ENCODE data around the gene RIIAD1.

Gene RIIAD1

DNA sequence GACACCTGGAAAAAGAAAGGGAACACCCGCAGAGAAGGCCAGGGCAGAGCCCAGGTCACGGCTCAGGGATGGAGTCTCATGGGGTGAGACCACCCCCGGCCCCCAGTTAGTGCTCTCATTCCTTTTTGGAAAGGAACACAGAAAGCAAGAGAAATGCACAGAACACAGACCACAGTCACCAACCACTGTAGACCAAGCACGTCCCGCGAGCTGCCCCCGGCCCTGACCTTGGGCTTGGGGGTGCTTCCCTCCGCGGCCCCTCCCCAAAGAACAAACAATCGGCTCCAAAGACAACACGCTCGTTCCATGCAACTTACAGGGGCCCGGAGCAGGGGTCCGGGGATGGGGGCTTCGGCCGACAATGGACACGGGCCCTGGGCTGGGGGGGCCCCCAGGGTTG is 17.5 kb upstream of the RIIAD1 start:
- no peak for TF ChIP-seq CTCF (IDR thresholded peaks at IDR 0.05; ENCODE audit: control insufficient read depth, insufficient read depth, low read depth, low read length, missing control alignments)
- DNase-seq (ENCODE audit: low read depth) = no peak
- no peak overlapping the region for H3K4me3 ChIP-seq (ENCODE audit: control insufficient read depth, low read depth, low read length)

GRCh38 chr1:151704246-151704645 is 17.1 kb upstream of the RIIAD1 start:
- TF ChIP-seq CTCF (IDR thresholded peaks at IDR 0.05; ENCODE audit: control insufficient read depth, insufficient read depth, low read depth, low read length, missing control alignments) = no peak
- no peak for DNase-seq (ENCODE audit: low read depth)
- H3K4me3 ChIP-seq (ENCODE audit: control insufficient read depth, low read depth, low read length) = no peak overlapping the region

GRCh38 chr1:151705146-151705545 is 16.2 kb upstream of the RIIAD1 start:
- no peak for TF ChIP-seq CTCF (IDR thresholded peaks at IDR 0.05; ENCODE audit: control insufficient read depth, insufficient read depth, low read depth, low read length, missing control alignments)
- DNase-seq (ENCODE audit: low read depth) = no peak

GRCh38 chr1:151705753-151706463 is 15.4 kb upstream of the RIIAD1 start:
- H3K4me3 ChIP-seq (ENCODE audit: control insufficient read depth, low read depth, low read length) = no peak overlapping the region
- TF ChIP-seq CTCF (IDR thresholded peaks at IDR 0.05; ENCODE audit: control insufficient read depth, insufficient read depth, low read depth, low read length, missing control alignments) = no peak
- DNase-seq (ENCODE audit: low read depth) = no peak

More at GRCh38 chr1:151705146-151705545, 16.2 kb upstream of the RIIAD1 start:
- H3K4me3 ChIP-seq (ENCODE audit: control insufficient read depth, low read depth, low read length) = no peak overlapping the region

- DNase-seq (ENCODE audit: low read depth) = no peak
- TF ChIP-seq CTCF (IDR thresholded peaks at IDR 0.05; ENCODE audit: control insufficient read depth, insufficient read depth, low read depth, low read length, missing control alignments) = no peak
- no peak overlapping the region for H3K4me3 ChIP-seq (ENCODE audit: control insufficient read depth, low read depth, low read length)
Observed at GRCh38 chr1:151706464-151707415, 14.6 kb upstream of the RIIAD1 start.

DNA sequence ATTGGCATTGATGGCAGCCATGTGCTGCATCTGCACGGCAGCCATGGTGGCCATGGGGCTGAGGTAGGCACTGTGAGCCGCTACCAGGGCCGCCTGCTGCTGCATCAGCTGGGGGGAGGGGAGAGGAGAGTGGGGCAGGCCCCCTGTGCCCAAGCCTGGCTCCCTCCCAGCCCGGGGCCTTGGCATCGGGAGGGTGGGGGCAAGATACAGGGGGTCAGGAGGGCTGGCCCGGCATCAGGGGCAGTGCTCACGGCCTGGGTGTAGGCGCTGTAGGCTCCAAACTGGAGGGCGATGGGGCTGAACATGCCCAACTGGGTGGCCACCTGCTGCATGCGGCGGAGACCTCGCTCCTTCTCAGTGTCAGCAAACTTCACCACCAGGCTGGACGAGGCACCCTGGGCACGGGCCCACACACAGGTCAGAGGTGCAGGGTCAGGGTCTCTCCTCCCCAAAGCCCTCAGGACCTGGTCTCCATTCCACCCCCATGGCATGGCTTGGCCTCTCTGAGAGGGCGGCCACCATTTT is 13.7 kb upstream of the RIIAD1 start:
- no peak for TF ChIP-seq CTCF (IDR thresholded peaks at IDR 0.05; ENCODE audit: control insufficient read depth, insufficient read depth, low read depth, low read length, missing control alignments)
- H3K4me3 ChIP-seq (ENCODE audit: control insufficient read depth, low read depth, low read length) = no peak overlapping the region
- DNase-seq (ENCODE audit: low read depth) = no peak

All from AG09309 (cell line).